ENCODE measurements around the gene MED25. TPM values are rescaled to one million over a fixed set of nuclear protein-coding genes. Genes with fewer than 3 reads are reported as not detected.
A peak's percentile ranks its signal among the peaks of the same experiment; 100 is the strongest.

The MED25 gene
- total and polyA plus RNA-seq, 9 of the 15 experiments (the other 6 are each of a cell fraction or from before 2014, with no cell fraction given) = 4.1 to 93.9 (median 19.3) TPM

- no peak for TF ChIP-seq CHD7 (IDR thresholded peaks at IDR 0.05; ENCODE audit: low read depth, low read length)
- no peak for TF ChIP-seq ETS2 (tag; IDR thresholded peaks at IDR 0.05; ENCODE audit: borderline replicate concordance, poor library complexity, severe bottlenecking)
- no peak for TF ChIP-seq BRF2 (IDR thresholded peaks at IDR 0.05; ENCODE audit: borderline replicate concordance, insufficient read depth, insufficient read length)
- TF ChIP-seq HDAC3 (IDR thresholded peaks at IDR 0.05; ENCODE audit: borderline replicate concordance, partially characterized antibody) = no peak
- TF ChIP-seq CGGBP1 (CRISPR knock-in tag; IDR thresholded peaks at IDR 0.05) = no peak
- no peak for TF ChIP-seq TEAD2 (tag; IDR thresholded peaks at IDR 0.05)
- TF ChIP-seq ZFP36 (IDR thresholded peaks at IDR 0.05; ENCODE audit: low read depth, low read length, partially characterized antibody) = peak; percentile 98
- peak; percentile 32 for TF ChIP-seq GTF3C2 (IDR thresholded peaks at IDR 0.05; ENCODE audit: borderline replicate concordance, extremely low read depth, insufficient read length)
- no peak for TF ChIP-seq FOXP1 (CRISPR knock-in tag; IDR thresholded peaks at IDR 0.05)
Observed at GRCh38 chr19:49871349-49871985, 53.4 kb downstream of the MED25 start (continued).

All from K562 (cell line).